ENCODE results near the gene KCTD7.
"Not testable (repeated sequence)": the region's sequence is repeated elsewhere in the genome, so short reads cannot be mapped to it uniquely, and the experiment has no call there.

The KCTD7 gene

DNA sequence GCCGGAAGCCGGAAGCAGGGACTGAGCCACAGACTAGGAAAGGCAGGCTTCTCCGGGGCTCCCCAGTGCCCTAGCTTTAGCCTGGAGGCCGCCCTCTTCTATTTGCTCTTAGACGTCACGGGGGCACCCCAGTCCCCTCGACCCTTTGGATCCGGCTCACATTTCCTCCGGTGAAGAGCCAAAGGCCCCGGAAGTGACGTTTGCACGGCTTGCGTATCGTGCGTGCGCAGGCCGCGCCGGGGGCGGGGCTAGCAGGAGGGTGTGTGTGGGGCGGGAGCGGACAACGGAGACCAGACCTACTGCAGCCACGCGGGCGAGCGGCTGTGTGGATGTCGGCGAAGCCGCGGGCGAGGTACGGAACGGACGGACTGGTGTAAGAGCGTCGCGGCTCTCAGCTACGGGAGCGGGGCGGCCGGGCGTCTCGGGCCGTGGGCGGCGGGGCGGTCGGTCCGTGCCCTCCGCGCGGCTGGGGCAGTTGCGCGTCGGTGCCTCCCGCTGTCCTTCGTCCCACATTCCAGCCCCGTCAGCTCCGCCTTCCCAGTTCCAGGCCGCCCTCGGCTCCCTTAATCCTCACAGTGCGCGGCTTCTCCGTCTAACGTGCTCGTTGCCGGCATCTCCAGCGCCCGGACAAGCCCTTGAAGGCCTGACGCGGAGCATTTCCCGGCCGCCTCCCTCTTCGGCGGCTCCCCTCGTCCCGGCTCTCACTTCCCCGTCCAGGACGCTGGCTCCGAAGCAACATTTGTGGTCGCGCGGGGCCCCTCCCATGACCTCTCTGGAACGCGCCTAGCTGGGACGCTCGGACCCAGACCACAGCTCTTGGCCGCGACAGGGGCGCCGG lies 25.8 kb downstream of the KCTD7 start:
- DNase-seq: peak; percentile 92

DNA sequence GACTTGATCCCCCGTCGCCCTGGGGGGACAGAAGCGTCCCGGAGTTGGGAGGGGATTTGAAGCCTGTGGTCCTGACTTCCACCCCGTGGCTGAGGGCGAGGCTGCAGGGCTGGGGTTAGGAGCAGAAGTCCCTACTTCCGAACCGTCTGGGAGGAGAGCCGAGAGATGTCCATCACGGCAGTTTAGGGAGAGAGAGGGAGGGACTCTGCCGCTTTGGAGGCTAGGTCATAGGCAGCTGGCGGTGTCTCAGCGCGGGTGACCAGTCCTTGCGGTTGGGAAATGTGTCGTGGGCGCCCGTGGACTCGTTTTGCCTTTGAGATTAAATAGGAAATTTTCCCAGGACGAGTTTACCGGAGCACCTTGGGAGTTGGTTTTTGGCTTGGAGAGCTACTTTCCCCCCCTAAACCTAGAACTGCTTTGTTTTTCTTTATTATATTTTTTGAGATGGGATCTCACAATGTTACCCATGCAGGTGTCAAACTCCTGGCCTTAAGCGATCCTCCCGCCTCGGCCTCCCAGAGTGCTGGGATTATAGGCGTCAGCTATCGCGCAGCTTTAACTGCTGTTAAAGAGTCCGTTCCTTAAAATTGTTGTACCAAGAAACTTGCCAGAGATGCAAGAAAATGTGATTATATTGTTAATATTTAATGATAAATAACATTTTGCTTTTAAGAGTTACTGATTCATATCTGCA lies 26.6 kb downstream of the KCTD7 start:
- DNase-seq: not testable (repeated sequence)

DNA sequence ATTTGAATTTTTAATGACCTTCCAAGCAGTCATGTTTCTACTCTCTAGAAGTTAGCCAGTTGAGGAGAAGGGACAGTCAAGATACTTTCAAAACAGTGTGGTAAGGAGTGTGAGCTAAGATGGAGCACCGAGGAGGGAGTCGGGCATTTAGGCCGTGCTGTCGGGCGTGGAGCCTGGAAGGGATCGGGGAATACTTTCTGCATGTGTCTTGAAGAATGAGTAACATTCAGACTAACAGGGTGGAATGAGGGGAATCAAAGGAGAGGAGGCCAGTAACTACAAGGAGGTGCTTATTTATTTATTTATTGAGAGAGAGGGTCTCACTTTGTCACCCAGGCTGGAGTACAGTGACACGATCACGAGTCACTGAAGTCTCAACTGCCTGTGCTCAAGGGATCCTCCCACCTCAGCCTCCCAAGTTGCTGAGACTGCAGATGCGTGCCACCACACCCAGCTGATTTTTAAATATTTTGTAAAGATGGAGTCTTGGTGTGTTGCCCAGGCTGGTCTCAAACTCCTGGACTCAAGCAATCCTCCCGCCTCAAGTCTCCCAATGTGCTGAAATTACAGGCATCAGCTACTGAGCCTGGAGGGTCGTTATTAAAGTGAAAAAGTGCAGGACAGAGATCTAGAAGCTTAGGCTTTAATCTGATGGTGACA lies 27.3 kb downstream of the KCTD7 start:
- not testable (repeated sequence) for DNase-seq

GRCh38 chr7:66657798-66658197 lies 29.1 kb downstream of the KCTD7 start:
- DNase-seq: no peak

DNA sequence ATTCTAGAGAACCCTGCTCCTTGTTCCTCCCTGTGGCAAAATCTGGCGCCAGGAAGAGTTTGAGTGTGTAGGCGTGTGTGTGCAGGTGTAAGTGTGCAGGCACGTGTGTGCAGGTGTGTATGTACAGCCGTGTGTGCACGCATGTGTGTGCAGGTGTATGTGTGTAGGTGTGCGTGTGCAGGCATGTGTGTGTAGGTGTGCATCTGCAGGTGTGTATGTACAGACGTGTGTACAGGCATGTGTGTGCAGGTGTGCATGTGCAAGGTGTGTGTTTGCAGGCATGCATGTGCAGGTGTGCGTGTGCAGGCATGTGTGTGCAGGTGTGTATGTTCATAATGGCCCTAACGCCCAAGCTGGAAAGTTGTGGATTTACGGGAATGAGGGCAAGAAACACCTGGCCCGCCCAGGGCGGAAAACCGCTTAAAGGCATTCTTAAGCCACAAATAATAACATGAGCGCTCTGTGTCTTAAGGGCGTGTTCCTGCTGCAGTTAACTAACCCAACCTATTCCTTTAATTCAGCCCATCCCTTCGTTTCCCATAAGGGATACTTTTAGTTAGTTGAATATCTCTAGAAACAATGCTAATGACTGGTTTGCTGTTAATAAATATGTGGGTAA lies 34.1 kb downstream of the KCTD7 start:
- DNase-seq: no peak

- peak; percentile 87 for DNase-seq
Measured at GRCh38 chr7:66664590-66665293, 36.1 kb downstream of the KCTD7 start.

DNA sequence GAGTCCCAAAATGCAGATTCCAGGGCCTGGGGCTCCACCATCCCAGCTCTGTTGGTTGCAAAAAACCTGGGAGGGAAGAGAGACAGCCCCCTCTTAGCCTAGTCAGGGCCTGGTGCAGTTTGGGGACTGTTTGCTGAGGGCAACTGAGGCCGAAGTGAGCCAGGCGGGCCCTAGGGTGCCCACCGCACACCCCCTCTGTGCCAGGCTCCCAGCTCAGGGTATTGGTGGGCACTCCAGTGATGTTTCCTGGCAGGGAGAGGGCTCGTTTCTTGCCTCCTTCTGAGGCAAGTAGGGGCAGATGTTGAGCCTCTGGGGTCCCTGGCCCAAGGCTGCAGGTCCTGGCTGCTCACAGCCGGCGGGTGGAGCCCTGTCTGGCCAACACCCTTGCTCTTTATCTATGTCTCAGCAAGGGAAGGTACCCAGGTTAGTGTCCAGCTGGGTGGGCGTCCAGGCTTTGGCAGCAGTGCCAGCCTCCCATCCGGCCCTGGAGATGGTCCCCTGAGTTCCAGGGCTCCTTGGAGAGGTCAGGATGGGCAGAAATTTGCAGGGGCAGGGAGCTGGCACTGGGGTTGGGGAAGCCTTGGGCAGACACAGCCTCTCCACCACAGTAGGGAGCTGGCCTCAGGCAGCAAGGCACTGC lies 37.8 kb downstream of the KCTD7 start:
- DNase-seq: no peak

- no peak for DNase-seq
Measured at GRCh38 chr7:66667023-66667728, 38.5 kb downstream of the KCTD7 start.

DNA sequence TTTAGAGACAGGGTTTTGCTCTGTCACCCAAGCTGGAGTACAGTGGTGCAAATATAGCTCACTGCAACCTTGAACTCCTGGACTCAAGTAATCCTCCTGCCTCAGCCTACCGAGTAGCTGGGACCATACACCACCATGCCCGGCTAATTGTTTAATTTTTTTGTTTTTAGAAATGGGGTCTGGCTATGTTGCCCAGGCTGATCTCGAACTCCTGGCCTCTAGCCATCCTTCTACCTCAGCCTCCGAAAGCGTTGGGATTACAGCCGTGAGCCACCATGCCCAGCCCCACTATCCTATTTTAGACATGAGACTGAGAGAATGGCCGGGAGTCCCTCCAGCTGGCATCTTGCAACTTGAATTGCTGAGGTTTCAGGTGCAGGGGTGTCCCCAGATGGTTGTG lies 39.4 kb downstream of the KCTD7 start:
- DNase-seq: no peak

DNA sequence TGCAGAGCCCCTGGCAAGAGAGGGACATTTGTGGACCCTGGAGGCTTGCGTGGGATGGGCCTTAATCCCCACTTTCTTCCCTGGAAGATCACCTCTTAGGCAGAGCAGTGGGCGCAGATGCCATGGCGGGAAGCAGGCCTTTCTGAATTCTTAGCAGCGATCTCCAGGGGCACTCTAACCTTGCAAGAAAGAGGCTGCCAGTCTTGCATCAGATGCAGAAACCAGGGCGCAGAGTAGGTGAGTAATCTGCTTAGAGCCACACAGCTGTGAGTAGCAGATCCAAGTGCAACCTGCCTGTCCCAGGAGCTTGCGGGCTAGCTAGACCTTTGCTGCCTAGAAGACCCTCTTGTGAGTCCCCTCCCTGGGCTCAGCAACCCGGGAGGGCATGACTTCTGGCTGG lies 40.0 kb downstream of the KCTD7 start:
- no peak for DNase-seq

DNA sequence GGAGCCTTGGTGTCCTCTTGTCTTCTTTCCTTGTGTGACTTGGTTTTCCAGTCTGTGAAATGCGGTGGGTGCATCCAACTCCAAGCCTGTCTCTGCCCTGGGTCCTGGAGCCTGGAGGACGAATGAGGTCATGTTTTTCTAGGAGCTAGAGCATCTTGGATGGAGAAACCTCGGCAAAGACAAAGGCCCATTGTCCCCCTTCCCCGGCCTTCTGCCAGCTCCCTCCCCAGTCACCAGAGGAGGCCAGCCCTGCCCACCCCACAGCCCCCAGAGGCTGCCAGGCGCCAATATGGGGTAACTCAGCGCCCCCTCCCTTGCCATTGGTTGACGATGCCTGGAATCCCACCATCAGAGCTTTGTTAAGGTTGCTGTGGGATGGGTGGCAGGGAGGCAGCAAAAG lies 40.4 kb downstream of the KCTD7 start:
- no peak for DNase-seq

- DNase-seq: no peak
Measured at GRCh38 chr7:66669496-66669895, 40.8 kb downstream of the KCTD7 start.

DNA sequence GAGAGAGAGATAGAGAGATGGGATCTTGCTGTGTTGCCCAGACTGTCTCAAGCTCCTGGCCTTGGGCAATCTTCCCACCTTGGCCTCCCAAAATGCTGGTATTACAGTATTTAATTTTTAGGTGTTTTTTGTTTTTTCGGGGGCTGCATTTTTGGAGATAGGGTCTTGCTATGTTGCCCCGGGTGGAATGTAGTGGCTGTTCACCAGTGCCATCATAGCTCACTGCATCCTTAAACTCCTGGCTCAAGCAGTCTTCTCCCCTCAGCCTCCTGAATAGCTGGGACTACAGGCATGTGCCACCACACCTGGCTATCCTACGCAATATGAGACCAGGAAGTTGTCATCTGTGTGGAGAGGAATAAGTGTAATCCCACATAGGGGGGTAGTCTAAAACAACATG lies 42.4 kb downstream of the KCTD7 start:
- DNase-seq: no peak

- not testable (repeated sequence) for DNase-seq
Measured at GRCh38 chr7:66671486-66671885, 42.8 kb downstream of the KCTD7 start.

- DNase-seq: not testable (repeated sequence)
Measured at GRCh38 chr7:66672432-66673123, 43.9 kb downstream of the KCTD7 start.

- not testable (repeated sequence) for DNase-seq
Measured at GRCh38 chr7:66673124-66673640, 44.5 kb downstream of the KCTD7 start.

- no peak for DNase-seq
Measured at GRCh38 chr7:66679633-66680244, 51.1 kb downstream of the KCTD7 start.

DNA sequence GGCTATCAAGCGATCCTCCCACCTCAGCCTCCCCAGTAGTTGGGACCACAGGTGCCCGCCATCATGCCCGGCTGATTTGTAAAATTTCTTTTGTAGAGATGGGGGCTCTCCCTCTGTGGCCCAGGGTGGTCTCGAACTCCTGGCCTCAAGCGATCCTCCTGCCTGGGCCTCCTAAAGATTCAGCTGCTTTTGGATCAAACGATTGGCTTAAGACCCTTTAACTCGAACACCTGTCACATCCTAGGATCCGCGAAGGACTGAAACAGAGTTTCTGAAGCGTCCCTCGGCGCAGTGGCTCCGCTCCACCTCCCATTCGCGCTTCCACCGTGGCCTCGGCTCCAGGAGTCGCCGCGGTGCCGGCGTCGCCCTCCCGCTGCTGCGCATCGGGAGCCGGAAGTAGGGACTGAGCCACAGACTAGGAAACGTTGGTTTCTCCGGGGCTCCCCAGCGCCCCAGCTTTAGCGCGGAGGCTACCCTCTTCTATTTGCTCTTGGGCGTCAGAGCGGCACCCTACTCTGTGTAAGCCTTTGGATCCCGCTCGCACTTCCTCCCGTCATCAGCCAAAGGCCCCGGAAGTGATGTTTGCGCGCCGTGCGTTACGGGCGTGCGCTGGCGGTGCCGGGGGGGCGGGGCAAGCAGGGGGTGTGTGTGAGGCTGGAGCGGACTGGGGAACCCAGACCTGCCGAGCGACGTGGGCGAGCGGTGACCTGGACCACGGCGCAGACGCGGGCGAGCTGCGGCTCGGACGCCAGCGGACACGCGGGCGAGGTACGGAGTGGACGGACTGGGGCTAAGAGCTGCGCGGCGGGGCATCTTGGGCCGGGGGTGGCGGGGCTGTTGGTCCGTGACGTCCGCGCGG lies 53.0 kb downstream of the KCTD7 start:
- DNase-seq: peak; percentile 78
